Lung microvascular endothelial cell (primary cell): ENCODE measurements around the gene ADARB1. TPM values are rescaled to one million over a fixed set of nuclear protein-coding genes. Genes with fewer than 3 reads are reported as not detected.

Experiments
- DNase-seq, 2 donors: peaks; one replicate each; pipeline versions ENCODE4 v3.0.0 to v3.0.0-alpha.2; 2010; ENCODE audit warnings: low read depth in 2 of 2
- total RNA-seq: library from RNA; depleted of rRNA; stranded (reverse); fragments of >200 nt; gene quantifications from 2 replicates; pipeline ENCODE4 v1.2.1, GENCODE V29; 2014

The ADARB1 gene
- total RNA-seq, 1 donor from 2014 or later = 23.8 TPM

- DNase-seq = no peak
These were observed 36.4 kb upstream of the ADARB1 start for GRCh38 chr21:45037986-45038385.

- no peak for DNase-seq
These were observed 34.8 kb upstream of the ADARB1 start for GRCh38 chr21:45039317-45040156.

GRCh38 chr21:45040157-45040711 lies 34.1 kb upstream of the ADARB1 start:
- no peak for DNase-seq

- DNase-seq = no peak
These were observed 33.6 kb upstream of the ADARB1 start for GRCh38 chr21:45040739-45041138.

GRCh38 chr21:45041351-45041805 lies 33.0 kb upstream of the ADARB1 start:
- peak in 1 of 2 donors; percentile 24 for DNase-seq

- no peak for DNase-seq
These were observed 32.3 kb upstream of the ADARB1 start for GRCh38 chr21:45041984-45042663.

GRCh38 chr21:45042664-45043161 lies 31.7 kb upstream of the ADARB1 start:
- DNase-seq = no peak

- no peak for DNase-seq
These were observed 30.8 kb upstream of the ADARB1 start for GRCh38 chr21:45043541-45044020.

GRCh38 chr21:45045481-45045880 lies 28.9 kb upstream of the ADARB1 start:
- DNase-seq = no peak

GRCh38 chr21:45047257-45047656 lies 27.1 kb upstream of the ADARB1 start:
- no peak for DNase-seq

GRCh38 chr21:45048026-45048698 lies 26.2 kb upstream of the ADARB1 start:
- no peak for DNase-seq

- DNase-seq = no peak
These were observed 25.4 kb upstream of the ADARB1 start for GRCh38 chr21:45048968-45049367.

- no peak for DNase-seq
These were observed 24.6 kb upstream of the ADARB1 start for GRCh38 chr21:45049714-45050344.

GRCh38 chr21:45050345-45050796 lies 24.0 kb upstream of the ADARB1 start:
- DNase-seq = no peak

- DNase-seq = peak; percentile 15 to 78
These were observed 23.4 kb upstream of the ADARB1 start for GRCh38 chr21:45050797-45051489.

- DNase-seq = no peak
These were observed 22.6 kb upstream of the ADARB1 start for GRCh38 chr21:45051580-45052434.

GRCh38 chr21:45052960-45053359 lies 21.4 kb upstream of the ADARB1 start:
- DNase-seq = no peak

GRCh38 chr21:45053561-45054226 lies 20.7 kb upstream of the ADARB1 start:
- DNase-seq = no peak
